SKM-1 (cell line): ENCODE results near the gene MCL1.

Experiments
- DNase-seq: peaks from one replicate; lab custom pipeline; 2025; ENCODE audit not compliant: unreplicated experiment; lab: John Stamatoyannopoulos, UW

Gene MCL1

GRCh38 chr1:150543500-150544143 is 35.8 kb downstream of the MCL1 start:
- no peak for DNase-seq

GRCh38 chr1:150537732-150538684 is 41.4 kb downstream of the MCL1 start:
- no peak for DNase-seq

- DNase-seq = no peak
Measured at GRCh38 chr1:150536836-150537731, 42.3 kb downstream of the MCL1 start.

- no peak for DNase-seq
Measured at GRCh38 chr1:150535511-150536287, 43.7 kb downstream of the MCL1 start.

- no peak for DNase-seq
Measured at GRCh38 chr1:150534002-150534401, 45.4 kb downstream of the MCL1 start.

- DNase-seq = no peak
Measured at GRCh38 chr1:150532860-150533259, 46.5 kb downstream of the MCL1 start.

GRCh38 chr1:150530491-150531159 is 48.8 kb downstream of the MCL1 start:
- DNase-seq = no peak

- no peak for DNase-seq
Measured at GRCh38 chr1:150529017-150529416, 50.4 kb downstream of the MCL1 start.

GRCh38 chr1:150528196-150528595 is 51.2 kb downstream of the MCL1 start:
- DNase-seq = no peak

GRCh38 chr1:150525348-150525747 is 54.1 kb downstream of the MCL1 start:
- no peak for DNase-seq
